Measurements from ENCODE around the gene FAM219B.

The FAM219B gene

GRCh38 chr15:74850393-74850792, 56.3 kb downstream of the FAM219B start:
- no peak for DNase-seq (ENCODE audit: low read depth)
- H3K4me3 ChIP-seq (ENCODE audit: low read depth, low read length) = no peak overlapping the region
- no peak for TF ChIP-seq CTCF (IDR thresholded peaks at IDR 0.05; ENCODE audit: control insufficient read depth, extremely low read depth, insufficient read depth)

All from LNCaP clone FGC (cell line).